Measurements from ENCODE around the gene B3GNT4.
"Not testable (repeated sequence)": the region's sequence is repeated elsewhere in the genome, so short reads cannot be mapped to it uniquely, and the experiment has no call there.

The B3GNT4 gene

GRCh38 chr12:122189626-122190475, 13.7 kb upstream of the B3GNT4 start:
- DNase-seq = no peak

- DNase-seq = peak; percentile 69
Observed at GRCh38 chr12:122190842-122191668, 12.5 kb upstream of the B3GNT4 start.

- DNase-seq = no peak
Observed at GRCh38 chr12:122192441-122192840, 11.1 kb upstream of the B3GNT4 start.

GRCh38 chr12:122194804-122195203, 8.7 kb upstream of the B3GNT4 start:
- no peak for DNase-seq

- no peak for DNase-seq
Observed at GRCh38 chr12:122195405-122195804, 8.1 kb upstream of the B3GNT4 start.

GRCh38 chr12:122197612-122197966, 5.9 kb upstream of the B3GNT4 start:
- no peak for DNase-seq

GRCh38 chr12:122199484-122200355, 3.8 kb upstream of the B3GNT4 start:
- no peak for DNase-seq

GRCh38 chr12:122200541-122201175, 2.9 kb upstream of the B3GNT4 start:
- no peak for DNase-seq

- DNase-seq = no peak
Observed at GRCh38 chr12:122201381-122201780, 2.1 kb upstream of the B3GNT4 start.

- DNase-seq = no peak
Observed at GRCh38 chr12:122202017-122202416, 1.5 kb upstream of the B3GNT4 start.

GRCh38 chr12:122202811-122203210, 698 bp upstream of the B3GNT4 start:
- DNase-seq = not testable (repeated sequence)

- no peak for DNase-seq
Observed at GRCh38 chr12:122204167-122205052, 901 bp downstream of the B3GNT4 start.

- DNase-seq = no peak
Observed at GRCh38 chr12:122205053-122205925, 1.8 kb downstream of the B3GNT4 start.

GRCh38 chr12:122206111-122206881, 2.8 kb downstream of the B3GNT4 start:
- no peak for DNase-seq

- DNase-seq = no peak
Observed at GRCh38 chr12:122206976-122207375, 3.5 kb downstream of the B3GNT4 start.

- DNase-seq = no peak
Observed at GRCh38 chr12:122207391-122207790, 3.9 kb downstream of the B3GNT4 start.

- DNase-seq = no peak
Observed at GRCh38 chr12:122208073-122208820, 4.7 kb downstream of the B3GNT4 start.

- DNase-seq = no peak
Observed at GRCh38 chr12:122215771-122216170, 12.3 kb downstream of the B3GNT4 start.

GRCh38 chr12:122216445-122216844, 12.9 kb downstream of the B3GNT4 start:
- DNase-seq = no peak
